ENCODE measurements around the gene GRM2. TPM values are rescaled to one million over a fixed set of nuclear protein-coding genes. Genes with fewer than 3 reads are reported as not detected.
A peak's percentile ranks its signal among the peaks of the same experiment; 100 is the strongest.

Gene GRM2
- total RNA-seq, 1 donor from 2014 or later, result 0.10 TPM

GRCh38 chr3:51712963-51713362 is 6.1 kb downstream of the GRM2 start:
- H3K4me1 Mint-ChIP-seq (ENCODE audit: low read depth), result no peaks in the 10 kb centered on the region
- H3K27me3 Mint-ChIP-seq (ENCODE audit: low read depth), result peaks cover 7% of the 10 kb centered on the region
- DNase-seq (ENCODE audit: low spot score), result no peak
- no peaks in the 10 kb centered on the region for H3K36me3 Mint-ChIP-seq (ENCODE audit: low read depth)
- TF ChIP-seq, protein P1, sequence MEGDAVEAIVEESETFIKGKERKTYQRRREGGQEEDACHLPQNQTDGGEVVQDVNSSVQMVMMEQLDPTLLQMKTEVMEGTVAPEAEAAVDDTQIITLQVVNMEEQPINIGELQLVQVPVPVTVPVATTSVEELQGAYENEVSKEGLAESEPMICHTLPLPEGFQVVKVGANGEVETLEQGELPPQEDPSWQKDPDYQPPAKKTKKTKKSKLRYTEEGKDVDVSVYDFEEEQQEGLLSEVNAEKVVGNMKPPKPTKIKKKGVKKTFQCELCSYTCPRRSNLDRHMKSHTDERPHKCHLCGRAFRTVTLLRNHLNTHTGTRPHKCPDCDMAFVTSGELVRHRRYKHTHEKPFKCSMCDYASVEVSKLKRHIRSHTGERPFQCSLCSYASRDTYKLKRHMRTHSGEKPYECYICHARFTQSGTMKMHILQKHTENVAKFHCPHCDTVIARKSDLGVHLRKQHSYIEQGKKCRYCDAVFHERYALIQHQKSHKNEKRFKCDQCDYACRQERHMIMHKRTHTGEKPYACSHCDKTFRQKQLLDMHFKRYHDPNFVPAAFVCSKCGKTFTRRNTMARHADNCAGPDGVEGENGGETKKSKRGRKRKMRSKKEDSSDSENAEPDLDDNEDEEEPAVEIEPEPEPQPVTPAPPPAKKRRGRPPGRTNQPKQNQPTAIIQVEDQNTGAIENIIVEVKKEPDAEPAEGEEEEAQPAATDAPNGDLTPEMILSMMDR (IDR thresholded peaks at IDR 0.05), result no peak
- no peak overlapping the region for H3K27ac Mint-ChIP-seq (ENCODE audit: unreplicated experiment)
- H3K4me3 Mint-ChIP-seq (ENCODE audit: unreplicated experiment), result no peak overlapping the region
- no peaks in the 10 kb centered on the region for H3K9me3 Mint-ChIP-seq (ENCODE audit: low read depth)

- no peak overlapping the region for H3K4me3 Mint-ChIP-seq (ENCODE audit: unreplicated experiment)
- TF ChIP-seq, protein P1 (IDR thresholded peaks at IDR 0.05), result no peak
- no peaks in the 10 kb centered on the region for H3K36me3 Mint-ChIP-seq (ENCODE audit: low read depth)
- no peak overlapping the region for H3K27ac Mint-ChIP-seq (ENCODE audit: unreplicated experiment)
- no peaks in the 10 kb centered on the region for H3K4me1 Mint-ChIP-seq (ENCODE audit: low read depth)
- H3K27me3 Mint-ChIP-seq (ENCODE audit: low read depth), result peaks cover 8% of the 10 kb centered on the region
- no peaks in the 10 kb centered on the region for H3K9me3 Mint-ChIP-seq (ENCODE audit: low read depth)
- peak; percentile 92 for DNase-seq (ENCODE audit: low spot score)
Observed at GRCh38 chr3:51715231-51715976, 8.5 kb downstream of the GRM2 start.

GRCh38 chr3:51715977-51716294 is 9.1 kb downstream of the GRM2 start:
- no peaks in the 10 kb centered on the region for H3K36me3 Mint-ChIP-seq (ENCODE audit: low read depth)
- DNase-seq (ENCODE audit: low spot score), result no peak
- peaks cover 8% of the 10 kb centered on the region for H3K27me3 Mint-ChIP-seq (ENCODE audit: low read depth)
- no peaks in the 10 kb centered on the region for H3K9me3 Mint-ChIP-seq (ENCODE audit: low read depth)
- H3K27ac Mint-ChIP-seq (ENCODE audit: unreplicated experiment), result no peak overlapping the region
- TF ChIP-seq, protein P1 (IDR thresholded peaks at IDR 0.05), result no peak
- H3K4me1 Mint-ChIP-seq (ENCODE audit: low read depth), result no peaks in the 10 kb centered on the region
- no peak overlapping the region for H3K4me3 Mint-ChIP-seq (ENCODE audit: unreplicated experiment)

- H3K36me3 Mint-ChIP-seq (ENCODE audit: low read depth), result no peaks in the 10 kb centered on the region
- no peak overlapping the region for H3K27ac Mint-ChIP-seq (ENCODE audit: unreplicated experiment)
- no peaks in the 10 kb centered on the region for H3K9me3 Mint-ChIP-seq (ENCODE audit: low read depth)
- no peak overlapping the region for H3K4me3 Mint-ChIP-seq (ENCODE audit: unreplicated experiment)
- TF ChIP-seq, protein P1 (IDR thresholded peaks at IDR 0.05), result no peak
- H3K27me3 Mint-ChIP-seq (ENCODE audit: low read depth), result peaks cover 8% of the 10 kb centered on the region
- DNase-seq (ENCODE audit: low spot score), result peak; percentile 73
- H3K4me1 Mint-ChIP-seq (ENCODE audit: low read depth), result no peaks in the 10 kb centered on the region
Observed at GRCh38 chr3:51716805-51717204, 9.9 kb downstream of the GRM2 start.

DNA sequence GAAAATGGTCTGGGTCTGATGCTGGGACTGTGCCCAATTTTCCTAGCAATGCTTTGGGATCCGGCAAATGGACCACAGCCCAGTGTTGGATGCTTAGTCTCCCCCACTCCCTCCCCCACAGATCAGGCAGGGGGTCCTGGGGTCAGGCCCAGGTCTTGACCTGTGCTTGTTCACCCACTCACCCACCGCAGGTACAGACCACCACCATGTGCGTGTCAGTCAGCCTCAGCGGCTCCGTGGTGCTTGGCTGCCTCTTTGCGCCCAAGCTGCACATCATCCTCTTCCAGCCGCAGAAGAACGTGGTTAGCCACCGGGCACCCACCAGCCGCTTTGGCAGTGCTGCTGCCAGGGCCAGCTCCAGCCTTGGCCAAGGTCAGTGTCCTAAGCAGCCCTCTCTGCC is 10.6 kb downstream of the GRM2 start:
- Mint-ChIP-seq H3K4me1 (ENCODE audit: low read depth) (no peaks in the 10 kb centered on the region), H3K27me3 (ENCODE audit: low read depth) (peaks cover 8% of the 10 kb centered on the region), H3K27ac (ENCODE audit: unreplicated experiment) (no peak overlapping the region), H3K9me3 (ENCODE audit: low read depth) (no peaks in the 10 kb centered on the region), H3K4me3 (ENCODE audit: unreplicated experiment) (no peak overlapping the region), H3K36me3 (ENCODE audit: low read depth) (no peaks in the 10 kb centered on the region)
- peak; percentile 82 for DNase-seq (ENCODE audit: low spot score)
- TF ChIP-seq, protein P1 (IDR thresholded peaks at IDR 0.05), result no peak
